Keratinocyte (primary cell): ENCODE results near the gene LINGO1.

Source experiments
- CTCF ChIP-seq, 3 experiments: IDR thresholded peaks in 1 of 3; conservative IDR thresholded peaks in 1 of 3; optimal IDR thresholded peaks in 1 of 3; 2 replicates in 2 of 3; 3 replicates in 1 of 3; pipeline versions ENCODE3 to v1.5.1; 2011; ENCODE audit warnings: low read length in 3 of 3, mild to moderate bottlenecking in 3 of 3, moderate library complexity in 2 of 3, control low read depth in 1 of 3, inconsistent platforms in 1 of 3; ENCODE audit not compliant: insufficient read depth in 2 of 3; ENCODE audit errors: extremely low read depth in 1 of 3
- EZH2 ChIP-seq: IDR thresholded peaks from one replicate; pipeline ENCODE4 v1.6.1; 2012; ENCODE audit warnings: inconsistent platforms, mild to moderate bottlenecking, low read length, moderate library complexity

- TF ChIP-seq CTCF (optimal IDR thresholded peaks at IDR 0.05 in 1 of 3, IDR thresholded peaks at IDR 0.05 in 1 of 3, conservative IDR thresholded peaks at IDR 0.05 in 1 of 3; ENCODE audit: extremely low read depth in 1 of 3, insufficient read depth in 2 of 3, low read length in 3 of 3) (no peak), EZH2 (no peak)
These were observed 10.9 kb downstream of the LINGO1 start for GRCh38 chr15:77621847-77622208.
